GM19240 (cell line): Measurements from ENCODE around the gene IGSF9B.
A peak's percentile ranks its signal among the peaks of the same experiment; 100 is the strongest.

ENCODE experiments used
- DNase-seq: peaks from one replicate; pipeline ENCODE4 v3.0.0; 2011; ENCODE audit warnings: low spot score; ENCODE audit not compliant: insufficient read length

IGSF9B gene

DNA sequence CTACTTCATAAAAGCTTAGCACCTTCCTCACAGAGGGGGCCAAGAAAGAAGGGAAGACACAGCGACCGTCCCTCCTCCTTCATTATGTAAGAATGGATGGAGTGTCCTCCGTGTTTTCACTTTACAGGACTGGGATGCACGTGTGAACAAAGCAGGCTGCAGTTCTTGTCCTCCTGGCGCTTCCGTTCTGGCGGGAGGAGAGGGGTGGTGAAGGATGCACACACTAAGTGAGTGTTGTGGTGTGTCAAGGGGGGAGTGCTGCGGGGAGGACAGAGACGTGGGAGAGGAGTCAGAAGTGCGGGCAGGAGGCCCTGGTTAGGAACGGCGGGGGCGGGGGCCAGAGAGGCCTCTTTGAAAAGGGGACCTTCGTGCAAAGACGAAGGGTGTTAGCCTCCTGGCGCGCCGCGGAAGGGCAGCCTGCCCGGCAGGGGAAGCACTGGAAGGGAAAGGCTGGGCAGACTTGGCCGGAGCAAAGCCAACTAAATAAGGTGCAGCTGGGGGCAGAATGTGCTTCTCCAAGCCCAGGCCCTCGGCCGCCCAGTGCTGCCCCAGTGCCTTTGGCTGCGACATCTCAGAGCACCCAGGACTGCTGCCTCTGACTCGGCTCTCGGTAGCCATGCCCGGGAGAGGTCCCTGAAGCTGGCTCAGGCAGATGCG lies 27.0 kb upstream of the IGSF9B start:
- no peak for DNase-seq

DNA sequence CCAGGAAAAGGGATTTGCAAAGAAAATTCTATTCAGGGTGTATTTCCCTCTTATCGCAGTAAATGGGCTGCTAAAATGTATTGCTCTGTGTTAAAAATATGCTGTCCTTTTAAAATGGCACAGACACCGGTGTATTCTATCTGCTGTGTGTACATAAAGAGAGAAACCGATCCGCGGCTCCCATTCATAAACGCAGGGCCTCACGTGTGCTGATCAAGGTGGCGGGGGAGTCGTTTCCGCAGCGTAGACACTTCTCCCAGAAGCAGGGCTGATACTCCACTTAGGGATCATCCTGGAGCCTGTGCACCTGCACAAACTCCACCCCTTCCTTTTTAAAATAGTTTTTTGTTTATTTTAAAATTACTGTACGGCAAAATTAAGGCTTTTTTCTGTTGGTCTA lies 26.1 kb upstream of the IGSF9B start:
- DNase-seq: no peak

DNA sequence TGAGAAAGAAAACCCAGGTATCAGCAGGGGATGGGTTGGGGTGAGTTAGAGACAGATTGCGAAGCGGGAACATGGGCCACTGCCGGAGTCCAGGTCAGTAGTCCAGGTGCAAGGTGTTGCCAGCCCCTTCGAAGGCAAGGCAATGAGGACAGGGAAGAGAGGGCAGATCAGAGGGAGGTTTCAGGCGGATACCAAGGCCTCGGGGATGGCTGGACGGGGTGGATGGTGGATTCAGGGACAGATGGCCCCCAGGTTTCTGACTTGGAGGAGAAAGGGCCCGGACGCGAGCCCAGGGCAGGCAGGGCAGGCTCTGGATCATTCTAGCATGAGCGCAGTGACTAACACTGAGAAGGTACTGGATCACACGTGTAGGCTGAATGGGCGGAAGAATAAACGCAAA lies 25.4 kb upstream of the IGSF9B start:
- DNase-seq: no peak

DNA sequence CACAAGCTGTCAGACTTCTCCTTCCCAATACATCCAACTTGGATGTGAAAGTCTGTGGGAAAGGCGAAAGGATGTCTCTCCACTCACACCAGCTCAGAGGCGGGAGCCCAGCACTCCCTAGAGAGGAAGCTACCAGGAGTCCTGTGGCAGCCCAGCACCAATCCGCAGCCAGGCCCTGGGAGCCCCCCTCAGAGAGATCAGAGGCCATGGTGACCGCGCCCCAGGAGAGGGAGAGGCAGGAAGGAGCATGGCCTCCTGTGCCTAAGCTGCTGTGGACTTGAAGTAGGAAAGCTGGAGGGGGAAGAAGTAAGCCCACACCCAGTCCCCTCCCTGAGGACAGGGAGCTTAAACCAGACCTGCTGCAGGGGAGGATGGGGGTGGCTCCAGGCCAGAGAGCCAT lies 24.4 kb upstream of the IGSF9B start:
- DNase-seq: no peak

DNA sequence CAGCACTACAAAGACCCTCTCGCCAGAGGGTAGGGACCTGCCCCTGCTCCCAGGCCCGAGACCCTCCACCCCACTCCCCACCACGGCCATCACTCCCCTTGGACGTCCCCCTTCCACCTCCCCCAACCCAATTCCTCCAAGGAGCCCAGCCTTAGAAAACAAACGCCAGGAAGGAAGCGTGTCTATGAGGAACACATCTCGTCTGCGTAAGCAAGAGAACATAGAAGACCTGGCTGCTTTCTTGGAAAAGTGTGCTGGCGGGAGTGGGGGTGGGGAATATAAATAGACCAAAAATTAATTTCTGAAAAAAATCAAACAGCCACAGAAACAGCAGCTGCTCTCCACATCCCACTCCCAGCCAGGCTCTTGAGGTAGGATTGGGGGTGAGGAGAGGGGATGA lies 23.9 kb upstream of the IGSF9B start:
- DNase-seq: no peak

DNA sequence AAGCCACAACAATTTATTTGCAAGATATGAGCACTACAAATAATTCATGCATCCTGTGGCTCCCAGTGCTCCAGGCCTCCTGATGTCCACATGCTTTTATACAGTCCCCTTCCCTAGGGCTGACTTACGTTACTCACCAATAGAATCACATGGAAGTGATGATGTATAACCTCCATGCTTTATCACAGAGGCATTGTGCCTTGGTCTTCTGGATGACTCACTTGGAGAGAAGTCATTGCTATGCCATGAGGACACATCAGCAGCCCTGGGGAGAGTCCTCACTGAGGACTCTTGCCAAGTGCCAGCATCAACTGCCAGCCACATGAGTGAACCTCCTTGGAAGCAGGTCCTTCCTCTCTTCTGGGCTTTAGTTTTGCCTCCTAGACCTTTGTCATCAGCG lies 22.0 kb upstream of the IGSF9B start:
- DNase-seq: no peak

DNA sequence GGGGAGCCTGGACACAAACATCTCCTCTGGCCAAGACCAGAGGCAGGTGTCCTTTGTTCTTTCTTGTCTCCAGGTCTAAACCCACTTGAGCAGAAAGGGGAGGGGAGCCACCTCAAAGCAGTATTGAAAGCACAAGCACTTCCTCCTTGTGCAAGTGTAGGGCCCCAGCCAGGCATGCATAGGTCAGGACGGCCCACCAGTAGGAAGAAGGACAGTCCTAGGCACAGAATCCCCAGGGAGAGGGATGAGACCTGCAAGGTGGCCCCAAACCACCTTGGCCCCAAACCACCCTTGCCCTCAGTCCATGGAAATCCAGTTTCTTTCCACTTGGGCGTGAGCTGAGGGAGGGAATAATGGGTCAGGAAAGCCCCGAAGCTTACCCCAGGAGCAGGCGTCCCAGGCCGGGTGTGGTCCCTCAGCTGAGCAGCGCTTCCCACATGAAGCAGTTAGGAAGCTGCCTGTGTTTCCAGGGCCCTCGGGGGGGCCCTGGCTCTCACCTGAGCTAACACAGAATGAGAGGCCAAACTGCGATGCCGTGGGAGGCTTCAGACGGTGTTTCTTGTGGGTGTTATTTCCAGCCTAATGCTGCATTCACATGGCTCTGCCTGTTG lies 20.4 kb upstream of the IGSF9B start:
- peak; percentile 64 for DNase-seq

DNA sequence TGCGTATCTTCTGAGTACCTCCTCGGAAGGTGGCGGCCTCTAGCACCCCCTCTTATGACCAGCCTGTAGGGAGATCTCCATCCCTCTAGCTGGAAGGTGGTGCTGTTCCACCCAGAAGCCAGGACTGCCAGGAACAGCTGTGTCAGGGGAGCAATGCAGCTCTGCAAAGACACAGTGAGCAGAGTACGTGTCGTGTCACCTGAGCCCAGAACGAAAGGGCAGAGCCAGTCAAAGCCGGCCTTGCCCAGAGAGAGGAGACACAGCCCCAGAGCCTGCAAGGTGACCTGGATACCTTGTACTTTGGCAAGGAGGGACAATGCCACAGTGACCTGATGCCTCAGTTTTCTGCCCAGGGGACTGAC lies 18.7 kb upstream of the IGSF9B start:
- no peak for DNase-seq

DNA sequence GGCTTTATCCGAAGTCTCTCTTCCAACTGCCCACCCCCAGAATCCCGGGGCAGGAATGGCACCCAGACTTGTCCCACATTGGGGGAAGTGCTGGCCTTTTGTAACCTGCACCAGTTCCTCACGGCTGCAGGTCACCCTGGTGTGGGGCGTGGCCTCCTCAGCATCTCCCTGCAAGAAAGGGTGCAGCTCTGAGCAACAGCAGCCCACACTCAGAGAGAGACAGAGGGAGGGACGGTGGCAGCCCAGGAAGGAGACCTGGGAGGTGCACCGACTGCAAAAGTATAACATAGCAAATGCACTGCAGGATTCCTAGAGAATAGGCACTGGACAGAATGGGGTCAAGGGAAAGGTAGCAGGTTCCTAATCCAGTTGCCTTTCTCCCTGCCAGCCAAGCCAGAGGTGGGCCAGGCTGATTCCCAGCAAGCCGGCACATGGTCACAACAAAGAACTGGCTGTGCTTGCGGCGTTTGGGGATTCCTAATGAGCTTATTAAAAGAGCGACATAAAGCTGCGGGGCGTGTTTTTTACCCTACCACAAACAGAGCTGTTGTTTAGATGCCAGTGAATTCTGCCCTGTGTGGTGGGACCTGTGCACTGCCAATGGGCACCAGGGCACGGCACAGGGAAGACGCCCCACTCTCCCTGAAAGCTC lies 18.2 kb upstream of the IGSF9B start:
- DNase-seq: no peak

DNA sequence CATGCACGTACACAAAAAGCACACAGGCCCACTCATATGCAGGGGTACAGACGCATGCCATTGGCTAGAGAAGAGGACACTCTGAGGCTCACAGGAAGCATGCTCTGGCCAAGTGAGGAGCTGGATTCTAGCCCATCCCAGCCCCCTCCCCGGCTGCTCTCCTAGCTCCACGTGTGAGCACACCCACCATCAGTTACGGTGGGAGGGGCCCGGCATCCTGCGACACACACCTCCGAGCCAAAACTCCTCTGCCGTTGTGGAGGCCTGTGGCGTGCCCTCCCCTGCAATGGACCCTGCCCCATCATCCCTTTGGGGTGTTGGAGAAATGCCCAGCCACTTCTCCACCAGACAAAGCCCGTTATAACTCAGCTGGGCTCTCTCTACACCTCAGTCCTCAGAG lies 15.1 kb upstream of the IGSF9B start:
- no peak for DNase-seq

DNA sequence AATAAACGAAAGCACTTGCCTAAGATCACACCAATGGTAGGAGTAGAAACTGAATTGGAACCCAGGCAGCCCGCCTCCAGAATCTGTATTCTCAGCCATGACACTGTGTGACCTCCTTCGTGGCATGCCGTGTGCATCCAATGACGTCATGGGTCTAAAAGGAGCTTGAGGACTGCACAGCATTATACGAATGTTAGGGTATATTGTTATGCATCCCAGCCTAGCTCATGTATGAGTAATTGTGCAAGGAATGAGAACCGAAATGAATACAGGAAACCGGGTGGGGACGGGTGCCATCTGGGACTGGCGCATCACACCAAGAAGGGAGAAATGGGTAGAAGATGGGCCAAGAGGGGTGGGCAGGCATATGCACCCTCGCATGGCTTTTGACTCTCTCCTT lies 12.3 kb upstream of the IGSF9B start:
- DNase-seq: no peak

DNA sequence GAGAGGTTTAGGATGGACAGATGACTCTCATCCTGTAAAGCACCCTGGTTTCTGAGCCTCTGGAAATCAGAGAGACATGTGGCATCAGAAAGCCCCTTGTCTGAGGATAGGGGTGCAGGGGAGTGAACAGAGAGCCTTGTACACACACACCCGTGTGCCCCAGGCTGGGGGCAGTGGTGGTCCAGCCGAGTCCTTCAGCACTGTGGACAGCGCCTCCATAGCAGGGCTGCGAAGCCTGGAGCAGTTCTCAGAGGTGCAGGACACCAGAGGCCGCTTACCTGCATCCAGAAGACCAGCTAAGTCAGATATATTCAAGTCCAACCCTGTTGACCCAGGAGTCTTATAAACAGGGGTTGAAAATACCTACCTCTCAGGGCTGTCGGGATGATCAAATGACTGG lies 11.5 kb upstream of the IGSF9B start:
- no peak for DNase-seq

DNA sequence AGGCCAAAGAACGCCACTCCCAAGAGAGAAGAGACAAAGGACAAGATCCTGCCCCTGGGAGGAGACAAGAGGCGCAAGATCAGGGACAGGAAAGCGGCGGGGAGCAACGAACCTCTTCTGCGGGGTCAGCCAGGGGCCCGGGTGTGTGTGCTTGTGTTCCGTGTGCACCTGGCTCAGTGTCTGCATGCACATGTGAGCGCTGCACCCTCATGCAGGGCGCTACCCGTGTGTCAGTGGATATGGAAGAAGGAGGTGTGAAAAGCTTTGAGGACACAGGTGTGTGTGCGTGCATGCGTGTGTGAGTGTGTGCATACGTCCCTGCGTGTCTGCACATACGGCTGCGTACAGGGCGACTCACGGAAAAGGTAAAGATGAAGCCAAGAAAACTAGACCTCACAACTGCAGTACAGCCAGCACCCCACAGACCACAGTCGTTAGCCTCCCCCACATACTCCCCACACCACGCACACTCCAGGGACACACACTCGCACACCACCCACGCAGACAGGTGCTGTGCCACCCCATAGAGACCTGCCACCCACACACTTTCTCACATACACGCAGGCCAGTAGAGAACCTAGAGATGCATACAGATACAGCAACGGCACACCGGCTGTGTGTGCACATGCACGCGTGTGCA lies 11.0 kb upstream of the IGSF9B start:
- DNase-seq: no peak

DNA sequence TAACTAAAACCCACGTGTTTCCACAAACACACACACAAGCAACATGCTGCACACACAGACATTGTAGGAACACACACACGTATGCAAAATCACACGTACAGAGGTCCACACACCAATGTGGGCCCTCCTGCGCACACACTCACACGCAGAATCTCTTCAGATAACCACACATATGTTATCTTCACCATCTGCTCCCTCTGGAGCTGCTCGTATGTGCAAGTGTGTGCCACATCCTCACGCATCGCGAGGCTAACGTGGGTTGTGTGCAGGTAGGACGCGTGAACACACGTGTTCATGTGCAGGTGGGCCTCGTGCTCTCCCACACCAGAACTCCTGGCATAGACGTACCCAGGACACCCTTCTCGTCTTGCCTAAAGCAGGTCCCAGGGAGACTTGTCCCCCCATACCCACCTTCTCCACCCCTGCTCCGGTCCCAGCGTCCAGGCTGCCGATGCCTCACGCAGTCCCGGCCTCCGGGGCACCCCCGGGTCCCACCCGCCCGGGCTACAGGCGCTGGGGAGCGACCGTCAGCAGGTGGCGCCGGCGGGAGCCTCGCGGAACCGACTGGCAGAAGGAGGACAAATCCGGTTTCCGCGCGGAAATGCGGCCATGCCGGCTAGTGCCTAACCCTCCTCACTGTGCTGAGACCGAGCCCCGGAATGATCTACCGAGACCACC lies 10.3 kb upstream of the IGSF9B start:
- DNase-seq: no peak

DNA sequence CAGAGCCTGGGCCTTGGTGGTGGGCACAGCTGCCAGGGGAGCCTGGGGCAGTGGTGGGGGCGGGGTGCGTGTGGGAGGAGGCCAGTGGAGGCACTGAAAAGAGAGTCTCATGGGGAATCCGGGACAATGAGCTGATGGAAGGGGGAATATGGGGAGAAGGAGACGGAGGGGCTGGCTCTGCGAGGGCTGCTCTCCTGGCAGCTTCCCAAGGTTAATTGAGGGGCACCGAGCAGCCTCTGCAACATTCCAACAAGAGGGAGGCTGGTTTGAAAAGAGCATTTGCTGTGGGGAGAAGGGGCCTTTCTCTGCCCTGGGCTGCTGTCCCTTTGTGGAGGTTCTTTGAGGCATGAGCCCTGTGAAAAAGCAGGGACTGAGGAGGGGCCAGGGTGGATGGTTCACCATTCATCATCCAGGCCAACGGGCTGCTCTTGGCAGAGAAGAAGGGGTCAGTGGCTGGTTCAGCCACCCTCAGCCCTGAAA lies 9.4 kb upstream of the IGSF9B start:
- DNase-seq: no peak

DNA sequence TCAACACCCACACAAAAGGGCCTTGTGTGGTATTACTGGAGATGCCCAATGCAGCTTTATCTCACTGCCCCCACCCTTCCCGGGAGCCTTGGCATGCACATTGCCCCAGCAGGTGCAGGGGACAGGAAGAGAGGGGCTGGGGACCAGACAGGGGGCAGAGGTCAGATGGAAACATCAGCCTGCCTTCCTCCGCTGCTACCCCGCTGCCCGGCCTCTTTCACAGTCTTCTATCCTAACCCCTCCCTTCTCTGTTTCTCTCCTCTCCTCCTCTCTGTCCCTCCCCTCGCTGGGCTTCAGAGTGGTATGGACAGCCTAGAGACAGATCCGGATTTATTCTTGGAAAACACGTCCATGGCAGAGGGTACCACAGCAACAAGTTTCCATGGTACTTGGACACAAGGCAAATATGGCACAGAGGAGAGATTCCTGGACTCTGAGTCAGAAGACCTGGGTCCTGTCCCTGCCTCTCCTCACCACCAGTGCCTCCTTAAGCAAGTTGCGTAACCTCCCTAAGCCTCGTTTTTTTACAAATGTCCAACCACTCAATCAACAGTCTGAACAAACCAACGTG lies 8.3 kb upstream of the IGSF9B start:
- no peak for DNase-seq

DNA sequence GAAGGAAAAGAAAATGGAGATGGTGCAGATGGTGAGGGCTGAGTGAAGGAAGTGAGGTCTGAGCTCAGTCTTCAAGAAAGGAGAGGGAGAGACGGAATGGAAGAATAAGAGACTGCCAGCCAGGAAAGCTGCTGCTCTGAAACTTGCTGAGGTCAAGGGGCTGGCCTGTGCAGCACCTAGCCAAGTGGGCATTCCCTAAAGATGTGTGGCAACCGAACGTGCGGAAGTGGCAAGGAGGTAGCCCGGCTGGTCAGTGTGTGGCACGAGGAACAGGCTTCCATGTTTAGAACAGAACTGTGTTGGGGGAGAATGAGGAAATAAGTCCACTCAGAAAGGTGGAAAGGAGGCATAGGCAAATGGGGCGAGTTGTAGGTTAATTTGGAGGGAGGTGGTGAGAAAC lies 7.6 kb upstream of the IGSF9B start:
- DNase-seq: no peak

DNA sequence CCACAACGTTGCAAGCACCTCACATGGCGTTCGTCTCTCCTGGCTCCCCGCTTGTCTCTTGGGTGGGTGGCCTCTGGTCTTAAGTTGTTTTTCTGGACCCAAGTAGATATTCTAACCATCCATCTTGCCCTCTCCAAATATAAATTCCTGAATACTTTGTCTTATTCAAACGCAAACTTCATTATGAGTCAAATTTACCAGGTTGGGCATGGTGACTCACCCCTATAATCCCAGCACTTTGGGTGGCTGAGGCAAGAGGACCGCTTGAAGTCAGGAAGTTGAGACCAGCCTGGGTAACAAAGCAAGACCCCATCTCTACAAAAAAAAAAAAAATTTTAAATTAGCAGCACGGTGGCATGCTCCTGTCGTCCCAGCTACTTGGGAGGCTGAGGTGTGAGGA lies 5.1 kb upstream of the IGSF9B start:
- DNase-seq: no peak

DNA sequence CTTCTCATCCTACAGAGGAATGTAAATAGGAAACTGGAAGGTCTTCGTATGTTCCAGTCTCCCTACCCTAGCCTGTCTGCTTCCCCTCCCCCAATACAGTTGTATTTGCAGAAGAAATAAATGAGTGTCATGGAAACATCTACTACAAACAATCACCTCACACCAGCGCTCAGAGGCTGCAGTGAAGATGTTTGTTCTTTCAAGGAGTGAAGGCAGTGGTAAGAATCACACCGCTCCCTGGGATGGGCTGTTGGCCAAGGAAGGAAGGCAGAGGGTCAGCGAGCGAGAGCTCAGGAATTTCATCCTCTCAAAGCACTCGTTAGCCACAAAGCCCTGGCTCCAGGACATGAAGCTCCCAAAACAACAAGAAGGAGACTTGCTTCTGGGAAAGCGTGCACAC lies 1.1 kb upstream of the IGSF9B start:
- DNase-seq: no peak

DNA sequence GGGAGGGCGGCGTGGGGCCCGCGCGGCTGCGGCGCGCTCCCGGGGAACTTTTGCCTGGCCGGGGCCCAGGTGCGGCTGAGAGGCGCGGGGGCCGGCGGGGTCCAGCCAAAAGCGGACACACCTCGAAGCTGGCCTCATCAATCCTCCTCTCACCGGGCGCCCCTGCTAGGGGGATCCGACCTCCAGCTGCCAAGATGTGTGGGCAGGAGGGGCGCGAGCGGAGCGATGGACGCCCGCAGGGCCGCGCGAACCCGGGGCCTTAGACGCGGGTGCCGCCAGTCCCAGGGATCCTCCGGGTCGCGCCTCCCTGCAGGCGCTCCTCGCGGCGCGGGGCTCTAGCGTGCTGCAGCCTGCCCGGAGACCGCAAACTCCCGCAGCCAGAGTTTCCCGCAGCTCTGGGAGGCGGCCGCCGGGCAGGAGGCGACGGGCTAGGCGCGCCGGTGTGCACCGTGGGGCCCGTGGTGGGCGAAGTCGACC lies 785 bp downstream of the IGSF9B start:
- DNase-seq: no peak

DNA sequence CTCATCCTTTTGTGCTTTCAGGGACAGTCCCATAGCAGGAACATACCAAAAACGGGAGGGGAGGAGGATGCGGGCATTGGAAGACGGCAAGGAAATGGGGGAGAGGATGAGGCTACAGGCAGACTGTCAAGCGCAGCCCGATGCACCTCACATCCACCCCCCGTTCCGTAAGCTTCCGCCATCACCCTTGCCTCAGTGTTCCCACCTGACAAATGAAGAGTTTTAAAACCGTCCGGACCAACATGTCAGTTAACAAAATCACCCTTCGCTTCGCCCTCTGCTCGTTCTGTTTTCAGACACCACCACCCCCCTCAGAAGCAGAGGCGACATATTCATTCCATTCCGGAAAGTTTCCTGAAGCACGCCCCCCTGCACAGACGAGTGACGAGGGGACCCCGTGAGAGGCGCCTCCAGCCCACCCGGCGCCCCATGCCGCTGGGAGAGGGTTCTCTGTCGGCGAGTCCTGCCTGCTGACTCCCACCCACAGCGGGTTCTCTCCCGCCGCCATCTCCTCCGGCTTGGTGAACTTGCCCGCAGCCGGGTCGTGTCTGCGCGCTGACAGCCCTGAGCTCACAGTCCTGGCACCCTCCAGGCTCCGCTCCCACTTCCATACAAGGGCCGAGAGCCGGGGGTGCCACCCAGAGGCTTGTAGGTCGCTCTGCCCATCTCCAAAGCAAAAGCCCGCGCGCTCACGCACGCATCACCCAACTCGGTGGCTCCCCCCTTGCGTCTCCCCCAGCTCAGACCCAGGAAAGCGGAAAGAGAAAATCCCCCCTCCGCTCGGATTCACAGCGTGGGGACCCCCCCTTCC lies 1.5 kb downstream of the IGSF9B start:
- DNase-seq: no peak
